Spinal cord (tissue), 10 donors: ENCODE data around the gene PHIP. TPM values are rescaled to one million over a fixed set of nuclear protein-coding genes. Genes with fewer than 3 reads are reported as not detected.

ENCODE experiments used
- DNase-seq, 6 donors: peaks; one replicate each; pipeline versions ENCODE4 v3.0.0 to v3.0.0-alpha.2; 2013 to 2015; ENCODE audit warnings: low spot score in 6 of 6, low read depth in 4 of 6
- H3K27ac ChIP-seq: one replicate; pipeline ENCODE4 v1.5.1; 2013; ENCODE audit warnings: low read depth, low read length, control low read depth
- H3K27me3 ChIP-seq: one replicate; pipeline ENCODE4 v1.6.1; 2013; ENCODE audit warnings: low read length; ENCODE audit not compliant: control insufficient read depth, insufficient read depth
- H3K36me3 ChIP-seq: one replicate; pipeline ENCODE4 v1.6.1; 2013; ENCODE audit warnings: low read length; ENCODE audit not compliant: control insufficient read depth, insufficient read depth
- H3K4me1 ChIP-seq: one replicate; pipeline ENCODE4 v1.6.1; 2013; ENCODE audit warnings: low read length; ENCODE audit not compliant: control insufficient read depth, insufficient read depth
- H3K4me3 ChIP-seq: one replicate; pipeline ENCODE4 v1.5.1; 2013; ENCODE audit warnings: low read depth, low read length, control low read depth
- H3K9me3 ChIP-seq: one replicate; pipeline ENCODE4 v1.6.1; 2013; ENCODE audit warnings: low read length; ENCODE audit not compliant: control insufficient read depth, insufficient read depth
- WGBS: methylation state at CpG from one replicate; pipeline ENCODE4 v1.1.5; 2013; ENCODE audit warnings: missing lambda C conversion rate; ENCODE audit not compliant: insufficient coverage; 5-methylcytosine and 5-hydroxymethylcytosine counted together
- polyA plus RNA-seq, 2 donors: library from polyadenylated mRNA; unstranded; fragments of 120-200 nt; gene quantifications; one replicate each; pipeline ENCODE4 v1.2.1, GENCODE V29; 2013; ENCODE audit not compliant: insufficient read length in 2 of 2
- total RNA-seq, 2 donors: library from RNA; depleted of rRNA in 1 of 2; stranded (reverse); fragments of 120-200 nt in 1 of 2; fragments of >200 nt in 1 of 2; gene quantifications; one replicate each; pipeline versions ENCODE4 v1.2.3 to v1.2.4, GENCODE V29; 2013 to 2014
- donor health status: healthy.

The PHIP gene
- total and polyA plus RNA-seq, 4 donors: 20.2 to 57.6 (median 38.6) TPM

- no peaks in the 10 kb centered on the region for H3K4me1 ChIP-seq
- no CpG with 5 or more reads among the region's 1 CpG for WGBS
These were observed 115.6 kb downstream of the PHIP start for GRCh38 chr6:78962448-78962847.

GRCh38 chr6:78954740-78955139 lies 123.3 kb downstream of the PHIP start:
- peaks cover 1% of the 10 kb centered on the region for H3K9me3 ChIP-seq
- H3K27ac ChIP-seq: no peak overlapping the region
- H3K36me3 ChIP-seq: peaks cover 11% of the 10 kb centered on the region
- H3K4me3 ChIP-seq: no peak overlapping the region
- WGBS: no CpG with 5 or more reads among the region's 4 CpGs
- no peak for DNase-seq
- H3K4me1 ChIP-seq: no peaks in the 10 kb centered on the region
- no peaks in the 10 kb centered on the region for H3K27me3 ChIP-seq

More at GRCh38 chr6:78962448-78962847, 115.6 kb downstream of the PHIP start:
- H3K36me3 ChIP-seq: peaks cover 4% of the 10 kb centered on the region
- H3K9me3 ChIP-seq: no peaks in the 10 kb centered on the region
- no peak overlapping the region for H3K27ac ChIP-seq
- H3K4me3 ChIP-seq: no peak overlapping the region
- no peaks in the 10 kb centered on the region for H3K27me3 ChIP-seq
- DNase-seq: no peak

- H3K4me1 ChIP-seq: no peaks in the 10 kb centered on the region
- H3K9me3 ChIP-seq: peaks cover 4% of the 10 kb centered on the region
- H3K36me3 ChIP-seq: peaks cover 20% of the 10 kb centered on the region
- no peak overlapping the region for H3K4me3 ChIP-seq
- 100% methylated on average over 5 of the region's 8 CpGs for WGBS
- no peaks in the 10 kb centered on the region for H3K27me3 ChIP-seq
- no peak overlapping the region for H3K27ac ChIP-seq
- DNase-seq: no peak
These were observed 124.3 kb downstream of the PHIP start for GRCh38 chr6:78953798-78954197.

DNA sequence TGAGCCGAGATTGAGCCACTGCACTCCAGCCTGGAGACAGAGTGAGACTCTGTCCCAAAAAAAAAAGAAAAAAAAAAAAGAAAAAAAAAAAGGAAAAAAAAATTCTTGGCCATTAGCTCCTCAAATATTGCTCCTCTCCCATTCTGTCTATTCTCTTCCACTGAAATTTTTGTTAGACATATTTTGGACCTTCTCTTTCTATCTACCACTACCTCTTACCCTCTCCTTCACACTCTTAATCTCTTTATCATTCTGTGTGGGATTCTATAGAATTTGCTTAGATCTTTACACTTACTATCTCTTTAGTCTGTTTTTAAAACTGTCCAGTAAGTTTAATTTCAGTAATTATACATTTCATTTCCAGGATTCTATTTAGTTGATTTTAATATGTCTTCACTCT lies 125.7 kb downstream of the PHIP start:
- H3K4me3 ChIP-seq: no peak overlapping the region
- H3K36me3 ChIP-seq: peaks cover 25% of the 10 kb centered on the region
- H3K4me1 ChIP-seq: no peaks in the 10 kb centered on the region
- no peaks in the 10 kb centered on the region for H3K27me3 ChIP-seq
- H3K27ac ChIP-seq: no peak overlapping the region
- WGBS: no CpG with 5 or more reads among the region's 1 CpG
- H3K9me3 ChIP-seq: peaks cover 7% of the 10 kb centered on the region
- DNase-seq: no peak

GRCh38 chr6:78948785-78949184 lies 129.3 kb downstream of the PHIP start:
- H3K9me3 ChIP-seq: peaks cover 7% of the 10 kb centered on the region
- no peak overlapping the region for H3K27ac ChIP-seq
- DNase-seq: no peak
- no peaks in the 10 kb centered on the region for H3K27me3 ChIP-seq
- no peak overlapping the region for H3K4me3 ChIP-seq
- no peaks in the 10 kb centered on the region for H3K4me1 ChIP-seq
- peaks cover 20% of the 10 kb centered on the region for H3K36me3 ChIP-seq
- WGBS: no CpG with 5 or more reads among the region's 3 CpGs

DNA sequence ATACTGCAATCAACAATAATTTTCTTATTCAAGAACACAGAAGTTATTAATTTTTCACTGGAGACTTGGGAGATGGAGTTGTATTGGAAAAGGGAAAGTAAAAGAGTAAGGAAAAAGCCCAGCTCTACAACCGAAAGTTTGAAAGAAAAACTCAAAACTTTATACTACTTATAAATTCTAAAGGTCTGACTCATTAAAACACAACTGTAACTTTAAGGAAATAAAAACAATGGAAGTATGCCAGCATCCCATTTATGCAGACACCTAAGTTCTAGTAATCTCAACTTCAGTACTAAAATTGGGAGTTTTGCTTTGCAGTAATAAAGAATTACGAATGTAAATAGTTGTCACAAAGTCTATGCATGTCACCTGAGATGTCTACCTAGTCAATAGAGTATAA lies 130.1 kb downstream of the PHIP start:
- H3K4me3 ChIP-seq: no peak overlapping the region
- H3K9me3 ChIP-seq: peaks cover 7% of the 10 kb centered on the region
- no peaks in the 10 kb centered on the region for H3K27me3 ChIP-seq
- H3K4me1 ChIP-seq: no peaks in the 10 kb centered on the region
- H3K27ac ChIP-seq: no peak overlapping the region
- H3K36me3 ChIP-seq: peaks cover 20% of the 10 kb centered on the region
- DNase-seq: no peak
- WGBS: no CpG with 5 or more reads among the region's 2 CpGs

DNA sequence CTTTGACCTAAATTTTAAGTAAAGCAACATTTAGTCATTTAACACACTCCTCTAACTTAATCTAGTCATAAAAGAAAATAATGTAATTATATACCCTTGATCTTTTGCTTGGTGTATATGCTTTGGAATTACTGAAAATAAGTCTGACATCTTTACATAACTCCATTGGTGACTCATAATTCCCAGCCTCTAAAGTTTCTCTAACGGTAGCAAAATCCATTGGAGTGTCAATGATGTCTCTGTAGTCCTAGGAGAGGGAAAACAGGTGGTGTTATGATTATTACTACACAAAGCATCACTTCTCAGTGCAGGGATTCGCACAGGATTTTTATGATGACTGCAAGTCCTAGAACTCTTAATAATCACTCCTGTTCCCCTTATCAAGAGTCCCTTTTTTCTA lies 130.5 kb downstream of the PHIP start:
- no CpG with 5 or more reads among the region's 2 CpGs for WGBS
- no peak for DNase-seq
- H3K27ac ChIP-seq: no peak overlapping the region
- H3K27me3 ChIP-seq: no peaks in the 10 kb centered on the region
- H3K4me3 ChIP-seq: no peak overlapping the region
- H3K9me3 ChIP-seq: peaks cover 6% of the 10 kb centered on the region
- H3K4me1 ChIP-seq: no peaks in the 10 kb centered on the region
- peaks cover 20% of the 10 kb centered on the region for H3K36me3 ChIP-seq

GRCh38 chr6:78942446-78942845 lies 135.6 kb downstream of the PHIP start:
- H3K4me3 ChIP-seq: no peak overlapping the region
- H3K27me3 ChIP-seq: no peaks in the 10 kb centered on the region
- no peaks in the 10 kb centered on the region for H3K9me3 ChIP-seq
- no peak for DNase-seq
- H3K4me1 ChIP-seq: no peaks in the 10 kb centered on the region
- WGBS: 100% methylated on average over 1 of the region's 1 CpG
- peaks cover 7% of the 10 kb centered on the region for H3K36me3 ChIP-seq
- H3K27ac ChIP-seq: no peak overlapping the region

DNA sequence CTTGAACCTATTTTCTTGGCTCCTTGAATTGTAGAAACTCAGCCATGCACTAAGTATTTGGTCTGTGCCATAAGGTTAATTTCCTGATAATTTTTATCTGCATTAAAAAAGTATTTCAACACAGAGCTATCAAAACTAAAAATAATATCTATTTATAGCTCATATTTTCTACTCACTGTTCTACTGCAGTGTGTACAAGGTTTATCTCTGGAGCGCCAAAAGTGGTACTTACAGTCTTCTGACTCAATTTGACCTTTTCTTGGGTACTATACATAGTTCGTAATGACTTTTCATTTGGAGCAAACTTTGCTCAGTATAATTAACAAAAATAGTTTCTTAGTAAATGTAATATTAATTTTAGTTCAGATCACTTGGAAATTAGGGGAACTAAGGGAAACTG lies 141.5 kb downstream of the PHIP start:
- Histone ChIP-seq H3K36me3 (no peaks in the 10 kb centered on the region), H3K27ac (no peak overlapping the region), H3K9me3 (peaks cover 6% of the 10 kb centered on the region), H3K4me1 (no peaks in the 10 kb centered on the region), H3K27me3 (no peaks in the 10 kb centered on the region), H3K4me3 (no peak overlapping the region)
- DNase-seq: no peak
- WGBS: no CpG with 5 or more reads among the region's 2 CpGs

GRCh38 chr6:78935553-78935952 lies 142.5 kb downstream of the PHIP start:
- DNase-seq: no peak

More at GRCh38 chr6:78935553-78935952, 142.5 kb downstream of the PHIP start:
- Histone ChIP-seq H3K9me3 (peaks cover 6% of the 10 kb centered on the region), H3K4me3 (no peak overlapping the region), H3K27ac (no peak overlapping the region), H3K4me1 (no peaks in the 10 kb centered on the region), H3K36me3 (no peaks in the 10 kb centered on the region), H3K27me3 (no peaks in the 10 kb centered on the region)
- no CpG with 5 or more reads among the region's 2 CpGs for WGBS
